ENCODE data around the gene MPHOSPH9. TPM values are rescaled to one million over a fixed set of nuclear protein-coding genes. Genes with fewer than 3 reads are reported as not detected.

Gene MPHOSPH9
- polyA plus RNA-seq, 3 donors: 6.3 to 14.1 (median 9.2) TPM

DNA sequence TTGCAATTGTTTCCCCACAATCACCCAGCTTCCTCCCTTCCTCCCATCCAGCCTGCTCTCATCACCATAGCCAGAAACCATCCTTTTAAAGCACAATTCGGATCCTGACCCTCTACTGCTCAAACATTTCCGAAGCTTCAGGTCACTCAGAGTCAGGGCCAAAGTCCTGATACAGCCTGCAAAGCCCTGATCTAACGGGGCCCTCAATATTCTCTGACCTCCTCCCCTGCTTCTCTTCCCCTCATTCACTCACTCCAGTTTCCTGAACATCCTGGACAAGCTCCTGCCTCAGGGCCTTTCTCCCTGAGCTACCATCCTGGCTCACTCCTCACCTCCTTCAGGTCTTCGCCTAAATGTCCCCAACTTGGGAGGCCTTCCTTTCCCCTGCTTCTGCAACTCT is 128.1 kb downstream of the MPHOSPH9 start:
- no peak overlapping the region for H3K4me3 ChIP-seq (replicated peaks in 1 of 3; ENCODE audit: low read depth in 2 of 3, low read length in 3 of 3)
- intact Hi-C loops (cut with micrococcal nuclease): no loop called here
- Mint-ChIP-seq H3K4me1 (peaks cover 43% of the 10 kb centered on the region), H3K36me3 (peaks cover 5 to 8% of the 10 kb centered on the region in 2 donors), H3K4me3 (no peak overlapping the region), H3K9me3 (peaks cover 0 to 2% (median 0%) of the 10 kb centered on the region in 7 donors), H3K27me3 (ENCODE audit: low read depth in 3 of 3) (peaks cover 0 to 2% (median 1%) of the 10 kb centered on the region in 3 donors), H3K27ac (peak overlapping the region in 6 of 7 donors; percentile 43 to 97 (median 57))
- H3K9ac ChIP-seq (ENCODE audit: insufficient read depth, low read length, poor library complexity, severe bottlenecking): no peak overlapping the region
- H4K20me1 ChIP-seq (ENCODE audit: insufficient read depth, low read length): no peaks in the 10 kb centered on the region
- H3K27me3 ChIP-seq (ENCODE audit: control insufficient read depth in 2 of 2, insufficient read depth in 2 of 2, low read length in 2 of 2): no peaks in the 10 kb centered on the region
- no peak for DNase-seq
- H3K4me2 ChIP-seq (replicated peaks; ENCODE audit: extremely low read depth, low read length, poor library complexity, severe bottlenecking): no peak overlapping the region
- H3K9me3 ChIP-seq (replicated peaks in 1 of 2; ENCODE audit: control insufficient read depth in 1 of 2, insufficient read depth in 1 of 2, low read length in 2 of 2): no peaks in the 10 kb centered on the region
- TF ChIP-seq, protein P1, sequence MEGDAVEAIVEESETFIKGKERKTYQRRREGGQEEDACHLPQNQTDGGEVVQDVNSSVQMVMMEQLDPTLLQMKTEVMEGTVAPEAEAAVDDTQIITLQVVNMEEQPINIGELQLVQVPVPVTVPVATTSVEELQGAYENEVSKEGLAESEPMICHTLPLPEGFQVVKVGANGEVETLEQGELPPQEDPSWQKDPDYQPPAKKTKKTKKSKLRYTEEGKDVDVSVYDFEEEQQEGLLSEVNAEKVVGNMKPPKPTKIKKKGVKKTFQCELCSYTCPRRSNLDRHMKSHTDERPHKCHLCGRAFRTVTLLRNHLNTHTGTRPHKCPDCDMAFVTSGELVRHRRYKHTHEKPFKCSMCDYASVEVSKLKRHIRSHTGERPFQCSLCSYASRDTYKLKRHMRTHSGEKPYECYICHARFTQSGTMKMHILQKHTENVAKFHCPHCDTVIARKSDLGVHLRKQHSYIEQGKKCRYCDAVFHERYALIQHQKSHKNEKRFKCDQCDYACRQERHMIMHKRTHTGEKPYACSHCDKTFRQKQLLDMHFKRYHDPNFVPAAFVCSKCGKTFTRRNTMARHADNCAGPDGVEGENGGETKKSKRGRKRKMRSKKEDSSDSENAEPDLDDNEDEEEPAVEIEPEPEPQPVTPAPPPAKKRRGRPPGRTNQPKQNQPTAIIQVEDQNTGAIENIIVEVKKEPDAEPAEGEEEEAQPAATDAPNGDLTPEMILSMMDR (IDR thresholded peaks at IDR 0.05): no peak
- no peaks in the 10 kb centered on the region for H3K36me3 ChIP-seq (replicated peaks in 1 of 2; ENCODE audit: control insufficient read depth in 1 of 2, insufficient read depth in 2 of 2, low read length in 2 of 2)
- H3K27ac ChIP-seq (ENCODE audit: low read depth in 1 of 2, low read length in 2 of 2): peak overlapping the region in 1 of 2 donors; percentile 91
- WGBS (ENCODE audit: insufficient coverage): 98% methylated on average over 4 of the region's 4 CpGs
- peaks cover 37 to 44% of the 10 kb centered on the region in 2 donors for H3K4me1 ChIP-seq (ENCODE audit: control insufficient read depth in 1 of 2, insufficient read depth in 2 of 2, low read length in 2 of 2)
- no peak overlapping the region for H2AFZ ChIP-seq (ENCODE audit: insufficient read depth, low read depth, low read length, poor library complexity, severe bottlenecking)
- no peaks in the 10 kb centered on the region for H3K79me2 ChIP-seq (ENCODE audit: insufficient read depth, low read length)

Small RNAs within 50 kb of the gene (small RNA-seq; reads per million reads assigned to genes)
- gene RNA5SP375 (ENCODE audit: insufficient read length, low read depth): not detected

Other genes with a start within 250 kb of the MPHOSPH9 start
- gene PITPNM2, start 82.1 kb downstream of the MPHOSPH9 start, polyA plus RNA-seq: under 1 TPM in 2 of 3 donors, not detected in 1; 0.08 to 0.67 TPM
- 1 to 10 TPM; 1.7 to 2.1 (median 1.7) TPM for gene MTRFR, start 295 bp upstream of the MPHOSPH9 start, polyA plus RNA-seq
- gene CDK2AP1, start 38.7 kb upstream of the MPHOSPH9 start, polyA plus RNA-seq: 10 to 100 TPM; 44.5 to 68.4 (median 58.4) TPM
- gene SBNO1, start 131.7 kb upstream of the MPHOSPH9 start, polyA plus RNA-seq: 10 to 100 TPM in 2 of 3 donors, 1 to 10 TPM in 1; 5.6 to 16.9 (median 11.4) TPM
- gene KMT5A, start 151.0 kb upstream of the MPHOSPH9 start, polyA plus RNA-seq: 10 to 100 TPM in 1 of 3 donors, 1 to 10 TPM in 1, under 1 TPM in 1; 0.81 to 20.3 (median 2.6) TPM
- gene RILPL2, start 203.5 kb upstream of the MPHOSPH9 start, polyA plus RNA-seq: 10 to 100 TPM; 19.3 to 25.1 (median 21.0) TPM
- 10 to 100 TPM; 13.4 to 19.5 (median 16.7) TPM for gene SNRNP35, start 225.0 kb upstream of the MPHOSPH9 start, polyA plus RNA-seq

All from CD14-positive monocyte (primary cell).